C4-2B (cell line): ENCODE measurements around the gene KCNJ1.

ENCODE experiments used
- ZFX ChIP-seq: fragments of 450-650 bp; IDR thresholded peaks from 2 replicates; pipeline ENCODE4 v1.6.1; 2017
- TF ChIP-seq, protein P1 (sequence below): fragments of 450-650 bp; conservative IDR thresholded peaks from 2 replicates; pipeline ENCODE4 v1.5.1; 2017; ENCODE audit warnings: mild to moderate bottlenecking

DNA sequence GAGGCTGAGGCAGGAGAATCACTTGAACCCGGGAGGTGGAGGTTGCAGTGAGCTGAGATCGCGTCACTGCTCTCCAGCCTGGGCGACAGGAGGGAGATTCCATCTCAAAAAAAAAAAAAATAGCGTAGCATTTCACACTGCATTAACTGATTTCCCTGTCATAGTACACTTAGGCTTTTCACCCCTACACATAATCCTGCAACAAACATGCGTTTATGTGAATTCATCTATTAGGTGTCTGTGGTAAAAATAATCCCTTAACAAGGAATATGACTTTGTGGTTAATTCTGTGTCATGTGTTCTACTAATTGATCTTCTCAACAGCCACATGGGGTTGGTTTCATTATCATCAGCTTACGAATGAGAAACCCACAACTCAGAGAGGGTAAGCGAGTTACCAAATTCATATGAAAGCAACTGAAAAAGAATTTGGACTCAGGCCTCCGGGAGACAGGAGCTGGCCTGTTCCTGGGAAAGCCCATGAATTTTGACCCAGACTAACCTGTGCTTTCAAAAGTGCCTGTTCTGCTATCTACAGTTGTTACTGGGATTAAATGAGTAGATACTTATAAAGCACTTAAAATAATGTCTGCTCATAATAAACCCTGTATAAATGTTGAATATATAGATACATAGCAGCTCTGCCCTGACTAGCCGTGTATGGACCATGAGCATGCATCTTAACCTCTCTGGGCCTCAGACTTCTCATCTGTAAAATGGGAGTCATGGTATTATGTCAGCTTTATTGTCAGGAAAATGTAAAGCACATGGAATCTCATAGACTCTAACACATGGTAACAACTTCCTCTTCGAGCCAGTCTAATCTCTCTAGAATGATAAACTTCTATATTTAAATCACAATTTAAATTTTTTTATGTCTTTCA lies 36.6 kb downstream of the KCNJ1 start:
- TF ChIP-seq, protein P1, sequence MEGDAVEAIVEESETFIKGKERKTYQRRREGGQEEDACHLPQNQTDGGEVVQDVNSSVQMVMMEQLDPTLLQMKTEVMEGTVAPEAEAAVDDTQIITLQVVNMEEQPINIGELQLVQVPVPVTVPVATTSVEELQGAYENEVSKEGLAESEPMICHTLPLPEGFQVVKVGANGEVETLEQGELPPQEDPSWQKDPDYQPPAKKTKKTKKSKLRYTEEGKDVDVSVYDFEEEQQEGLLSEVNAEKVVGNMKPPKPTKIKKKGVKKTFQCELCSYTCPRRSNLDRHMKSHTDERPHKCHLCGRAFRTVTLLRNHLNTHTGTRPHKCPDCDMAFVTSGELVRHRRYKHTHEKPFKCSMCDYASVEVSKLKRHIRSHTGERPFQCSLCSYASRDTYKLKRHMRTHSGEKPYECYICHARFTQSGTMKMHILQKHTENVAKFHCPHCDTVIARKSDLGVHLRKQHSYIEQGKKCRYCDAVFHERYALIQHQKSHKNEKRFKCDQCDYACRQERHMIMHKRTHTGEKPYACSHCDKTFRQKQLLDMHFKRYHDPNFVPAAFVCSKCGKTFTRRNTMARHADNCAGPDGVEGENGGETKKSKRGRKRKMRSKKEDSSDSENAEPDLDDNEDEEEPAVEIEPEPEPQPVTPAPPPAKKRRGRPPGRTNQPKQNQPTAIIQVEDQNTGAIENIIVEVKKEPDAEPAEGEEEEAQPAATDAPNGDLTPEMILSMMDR: no peak
- no peak for TF ChIP-seq ZFX
